Mesothelial cell of epicardium (in vitro differentiated cells): ENCODE results near the gene ERBIN. TPM values are rescaled to one million over a fixed set of nuclear protein-coding genes. Genes with fewer than 3 reads are reported as not detected.
A peak's percentile ranks its signal among the peaks of the same experiment; 100 is the strongest.

Experiments
- DNase-seq, 2 experiments: peaks; one replicate each; pipeline ENCODE4 v3.0.0; 2021; ENCODE audit warnings: low spot score in 2 of 2; ENCODE audit not compliant: unreplicated experiment in 2 of 2
- H3K27ac Mint-ChIP-seq: 2 replicates; pipeline ENCODE4 v1.8.0; 2021; ENCODE audit warnings: mixed read lengths
- H3K27me3 Mint-ChIP-seq: 2 replicates; pipeline ENCODE4 v1.8.0; 2021; ENCODE audit warnings: low read depth, mixed read lengths
- H3K36me3 Mint-ChIP-seq: 2 replicates; pipeline ENCODE4 v1.8.0; 2021; ENCODE audit warnings: mixed read lengths
- H3K4me1 Mint-ChIP-seq: 2 replicates; pipeline ENCODE4 v1.8.0; 2021; ENCODE audit warnings: mixed read lengths
- H3K4me3 Mint-ChIP-seq: 2 replicates; pipeline ENCODE4 v1.8.0; 2021; ENCODE audit warnings: mild to moderate bottlenecking, moderate library complexity, mixed read lengths
- H3K9me3 Mint-ChIP-seq: 2 replicates; pipeline ENCODE4 v1.8.0; 2021; ENCODE audit warnings: mixed read lengths
- CTCF ChIP-seq: fragments of 200-600 bp; sonication (generic); IDR thresholded peaks from one replicate; pipeline ENCODE4 v1.5.0; 2021; ENCODE audit warnings: antibody characterized with exemption; ENCODE audit not compliant: unreplicated experiment
- total RNA-seq: library from RNA; stranded (reverse); gene quantifications from 3 replicates; pipeline ENCODE4 v1.2.1, GENCODE V29; 2021

Gene ERBIN
- total RNA-seq, 1 donor from 2014 or later: 81.8 TPM

GRCh38 chr5:65919773-65920172, 6.6 kb upstream of the ERBIN start:
- H3K9me3 Mint-ChIP-seq: no peaks in the 10 kb centered on the region
- no peak overlapping the region for H3K27ac Mint-ChIP-seq
- H3K27me3 Mint-ChIP-seq: no peaks in the 10 kb centered on the region
- DNase-seq: no peak
- no peaks in the 10 kb centered on the region for H3K36me3 Mint-ChIP-seq
- peaks cover 23% of the 10 kb centered on the region for H3K4me1 Mint-ChIP-seq
- H3K4me3 Mint-ChIP-seq: no peak overlapping the region
- TF ChIP-seq CTCF: no peak

- H3K27me3 Mint-ChIP-seq: no peaks in the 10 kb centered on the region
Measured at GRCh38 chr5:65923339-65923738, 3.0 kb upstream of the ERBIN start.

GRCh38 chr5:65924366-65925043, 1.9 kb upstream of the ERBIN start:
- Mint-ChIP-seq H3K36me3 (no peaks in the 10 kb centered on the region), H3K4me3 (peak overlapping the region; percentile 78), H3K4me1 (peaks cover 31% of the 10 kb centered on the region), H3K9me3 (no peaks in the 10 kb centered on the region), H3K27ac (peak overlapping the region; percentile 97), H3K27me3 (no peaks in the 10 kb centered on the region)
- no peak for DNase-seq
- TF ChIP-seq CTCF: no peak

More at GRCh38 chr5:65923339-65923738, 3.0 kb upstream of the ERBIN start:
- Mint-ChIP-seq H3K9me3 (no peaks in the 10 kb centered on the region), H3K4me3 (no peak overlapping the region), H3K36me3 (no peaks in the 10 kb centered on the region), H3K27ac (no peak overlapping the region), H3K4me1 (peaks cover 25% of the 10 kb centered on the region)
- TF ChIP-seq CTCF: no peak
- DNase-seq: no peak

GRCh38 chr5:65925044-65925600, 1.3 kb upstream of the ERBIN start:
- Mint-ChIP-seq H3K4me1 (peaks cover 34% of the 10 kb centered on the region), H3K27ac (peak overlapping the region; percentile 97), H3K9me3 (no peaks in the 10 kb centered on the region), H3K4me3 (peak overlapping the region; percentile 78), H3K27me3 (no peaks in the 10 kb centered on the region), H3K36me3 (no peaks in the 10 kb centered on the region)
- no peak for TF ChIP-seq CTCF
- peak in 1 of 2 experiments; percentile 77 for DNase-seq

- Mint-ChIP-seq H3K9me3 (no peaks in the 10 kb centered on the region), H3K27ac (peak overlapping the region; percentile 99), H3K4me1 (peaks cover 39% of the 10 kb centered on the region), H3K36me3 (peaks cover 3% of the 10 kb centered on the region), H3K4me3 (peak overlapping the region; percentile 92), H3K27me3 (no peaks in the 10 kb centered on the region)
- no peak for TF ChIP-seq CTCF
- peak; percentile 84 to 86 for DNase-seq
Measured at GRCh38 chr5:65925601-65926275, 637 bp upstream of the ERBIN start.
